K562 (cell line): ENCODE data around the gene ZNF236. TPM values are rescaled to one million over a fixed set of nuclear protein-coding genes. Genes with fewer than 3 reads are reported as not detected.

ENCODE experiments used
- ATAC-seq: fragments of 200-7000 bp; cut with Tn5 transposase; 3 replicates; pipeline ENCODE4 v1.9.1; 2020; ENCODE audit warnings: moderate library complexity
- BruUV-seq: library from RNA; stranded (reverse); fragments of 400-500 nt; replicated peaks from 2 replicates; lab custom pipeline; 2021; lab: Mats Ljungman, UMichigan
- CTCF ChIA-PET: fragments of 300-600 bp; formaldehyde crosslinking; extraction: SDS; loops from one replicate; lab custom pipeline; 2021; ENCODE audit warnings: low intra/inter-chr PET ratio; lab: Yijun Ruan, JAX
- POLR2A ChIA-PET: fragments of 300-600, 350-650 bp; sonication (Branson Sonifier 250); formaldehyde crosslinking; extraction: SDS; loops from one replicate; lab custom pipeline; 2021; ENCODE audit warnings: antibody characterized with exemption, inconsistent platforms; lab: Yijun Ruan, JAX
- DNase-seq, 4 experiments: peaks; one replicate each; pipeline versions ENCODE4 v3.0.0 to v3.0.0-alpha.2; 2011 to 2018; ENCODE audit warnings: low spot score in 3 of 4, mixed read lengths in 3 of 4; ENCODE audit errors: extremely low read depth in 1 of 4
- FAIRE-seq: peaks from 2 replicates; lab custom pipeline; 2011; peaks lifted over from hg19 to GRCh38; lab: Jason Lieb, UNC
- H2AFZ ChIP-seq: 2 replicates; pipeline ENCODE4 v1.6.0; 2011; ENCODE audit warnings: low read depth, low read length, control low read depth, inconsistent platforms
- H3K27ac ChIP-seq: fragments of 200-600 bp; 3 replicates; pipeline ENCODE4 v1.8.0; 2011; ENCODE audit warnings: low read depth, mild to moderate bottlenecking, control low read depth, inconsistent platforms, low read length, moderate library complexity, mixed read lengths; ENCODE audit errors: extremely low read depth
- H3K27me3 ChIP-seq, 2 experiments: fragments of 300-600 bp in 1 of 2; 2 replicates in 1 of 2; 3 replicates in 1 of 2; pipeline versions ENCODE4 v1.6.0 to v1.8.0; 2011; ENCODE audit warnings: inconsistent platforms in 2 of 2, low read length in 2 of 2, mild to moderate bottlenecking in 1 of 2, mixed read lengths in 1 of 2, moderate library complexity in 1 of 2; ENCODE audit not compliant: control insufficient read depth in 2 of 2, insufficient read depth in 2 of 2
- H3K36me3 ChIP-seq: fragments of 300-600 bp; 3 replicates; pipeline ENCODE4 v1.8.0; 2011; ENCODE audit warnings: mild to moderate bottlenecking, low read length, inconsistent platforms; ENCODE audit not compliant: control insufficient read depth, insufficient read depth
- H3K4me1 ChIP-seq, 2 experiments: fragments of 200-600 bp in 1 of 2; replicated peaks in 1 of 2; 2 replicates in 1 of 2; 3 replicates in 1 of 2; pipeline versions ENCODE4 v1.5.1 to v1.8.0; 2011; ENCODE audit warnings: inconsistent platforms in 2 of 2, low read length in 2 of 2, mild to moderate bottlenecking in 1 of 2, mixed read lengths in 1 of 2, moderate library complexity in 1 of 2; ENCODE audit not compliant: control insufficient read depth in 2 of 2, insufficient read depth in 2 of 2
- H3K4me2 ChIP-seq: 2 replicates; pipeline ENCODE4 v1.6.1; 2011; ENCODE audit warnings: low read length, control low read depth, inconsistent platforms, mixed read lengths; ENCODE audit not compliant: insufficient read depth
- H3K4me3 ChIP-seq: fragments of 200-600 bp; sonication (generic), shearing (Covaris generic); 2 replicates; pipeline ENCODE4 v1.5.1; 2016; ENCODE audit warnings: control low read depth, inconsistent platforms
- H3K79me2 ChIP-seq: fragments of 200-600 bp; 3 replicates; pipeline ENCODE4 v1.8.0; 2011; ENCODE audit warnings: low read length, inconsistent platforms; ENCODE audit not compliant: control insufficient read depth, insufficient read depth
- H3K9ac ChIP-seq, 2 experiments: 2 replicates each; pipeline versions ENCODE4 v1.6.0 to v1.6.1; 2011; ENCODE audit warnings: low read depth in 2 of 2, low read length in 2 of 2, control low read depth in 1 of 2, inconsistent platforms in 1 of 2, mild to moderate bottlenecking in 1 of 2, mixed read lengths in 1 of 2; ENCODE audit not compliant: insufficient read depth in 1 of 2
- H3K9me1 ChIP-seq: one replicate; pipeline ENCODE4 v1.6.0; 2011; ENCODE audit warnings: inconsistent platforms, mild to moderate bottlenecking, low read length, moderate library complexity; ENCODE audit not compliant: control insufficient read depth, insufficient read depth
- H3K9me3 ChIP-seq: replicated peaks from 2 replicates; pipeline ENCODE4 v1.5.1; 2011; ENCODE audit warnings: low read depth, low read length, inconsistent platforms; ENCODE audit not compliant: control insufficient read depth, insufficient read depth
- H4K20me1 ChIP-seq: replicated peaks from 2 replicates; pipeline ENCODE4 v1.6.1; 2011; ENCODE audit warnings: low read length, inconsistent platforms, mixed read lengths; ENCODE audit not compliant: control insufficient read depth, insufficient read depth
- ATF4 ChIP-seq: fragments of 450-650 bp; formaldehyde crosslinking; IDR thresholded peaks from 2 replicates; pipeline ENCODE4 v1.4.0; 2022; ENCODE audit warnings: mild to moderate bottlenecking, moderate library complexity
- BRF2 ChIP-seq: IDR thresholded peaks from 3 replicates; pipeline ENCODE4 v1.6.1; 2011; ENCODE audit warnings: borderline replicate concordance, mild to moderate bottlenecking; ENCODE audit not compliant: insufficient read length, insufficient read depth
- CTCFL ChIP-seq: IDR thresholded peaks from 2 replicates; pipeline ENCODE4 v1.6.1; 2011; ENCODE audit warnings: borderline replicate concordance, low read depth, mild to moderate bottlenecking, moderate library complexity, low read length; ENCODE audit not compliant: insufficient read depth, poor library complexity, severe bottlenecking
- E2F3 ChIP-seq: fragments of 250-450 bp; sonication (Bioruptor Pico); IDR thresholded peaks from 2 replicates; pipeline ENCODE4 v1.4.0; 2020; ENCODE audit warnings: mild to moderate bottlenecking
- NR2F6 ChIP-seq: fragments of 450-650 bp; formaldehyde crosslinking; IDR thresholded peaks from 2 replicates; pipeline ENCODE4 v1.4.0; 2020; ENCODE audit warnings: mild to moderate bottlenecking
- OTX1 ChIP-seq: fragments of 450-650 bp; formaldehyde crosslinking; IDR thresholded peaks from 2 replicates; pipeline ENCODE4 v1.4.0; 2022; ENCODE audit warnings: mild to moderate bottlenecking
- PATZ1 ChIP-seq: fragments of 250-450 bp; sonication (Bioruptor Pico); IDR thresholded peaks from 2 replicates; pipeline ENCODE4 v1.5.0; 2020; ENCODE audit warnings: mild to moderate bottlenecking, borderline replicate concordance
- TBP ChIP-seq: optimal IDR thresholded peaks from 2 replicates; pipeline ENCODE3; 2011; ENCODE audit warnings: low read depth, low read length, improper control_type of control experiment
- XRCC5 ChIP-seq: fragments of 200-400 bp; formaldehyde crosslinking; IDR thresholded peaks from 2 replicates; pipeline ENCODE4 v1.6.1; 2017; ENCODE audit warnings: low read depth, mild to moderate bottlenecking, low read length
- ZBTB17 ChIP-seq: fragments of 450-650 bp; formaldehyde crosslinking; IDR thresholded peaks from 2 replicates; pipeline ENCODE4 v1.4.0; 2020; ENCODE audit warnings: mild to moderate bottlenecking
- ZNF384 ChIP-seq: IDR thresholded peaks from 2 replicates; pipeline ENCODE4 v1.6.1; 2012; ENCODE audit warnings: low read depth, low read length, improper control_type of control experiment
- ZNF445 ChIP-seq: fragments of 250-450 bp; sonication (Bioruptor Pico); IDR thresholded peaks from 2 replicates; pipeline ENCODE4 v1.4.0; 2020; ENCODE audit warnings: low read depth, mild to moderate bottlenecking, moderate library complexity
- ZNF589 ChIP-seq: fragments of 200-800 bp; sonication (Bioruptor generic); IDR thresholded peaks from 2 replicates; pipeline ENCODE4 v1.6.1; 2016; ENCODE audit warnings: low read depth, missing genetic modification characterization, missing compliant biosample characterization
- WGBS: fragments of 100-300 bp; shearing (Covaris generic); methylation state at CpG from one replicate; pipeline ENCODE4 v1.1.6; 2016; ENCODE audit warnings: low coverage, mixed read lengths; ENCODE audit not compliant: insufficient coverage; ENCODE audit errors: missing lambda C conversion rate; 5-methylcytosine and 5-hydroxymethylcytosine counted together
- in situ Hi-C: fragments of 300-500 bp; cut with MboI; formaldehyde crosslinking; loops from 4 replicates; pipeline ENCODE4 v1.15.0; 2018; ENCODE audit warnings: inconsistent platforms, mixed read lengths
- intact Hi-C: fragments of 100-400 bp; cut with micrococcal nuclease; formaldehyde crosslinking; loops from 2 replicates; pipeline ENCODE4 v1.14.2; 2022
- polyA plus RNA-seq, 8 experiments: library from polyadenylated mRNA; depleted of rRNA in 4 of 8; stranded (reverse) in 5 of 8; unstranded in 3 of 8; fragments of >200 nt; fragmentation: Nextera tagmentation in 2 of 8; fragmentation: Illumina TruSeq in 1 of 8; extraction: Ambion mirVana in 2 of 8; extraction: Trizol in 1 of 8; gene quantifications; 2 replicates each; pipeline versions ENCODE4 v1.2.1 to v1.2.3, GENCODE V29; 2011 to 2014; ENCODE audit warnings: inconsistent platforms in 1 of 8, missing spikeins in 1 of 8
- total RNA-seq, 7 experiments: library from RNA; depleted of rRNA in 6 of 7; stranded (reverse); fragments of >200 nt in 6 of 7; fragmentation: Illumina TruSeq in 2 of 7; extraction: Trizol in 2 of 7; gene quantifications; 2 replicates each; pipeline versions ENCODE4 v1.2.1 to v1.2.3, GENCODE V29; 2011 to 2021; ENCODE audit warnings: low replicate concordance in 1 of 7

ZNF236 gene
- total and polyA plus RNA-seq, 9 of the 15 experiments (the other 6 are each of a cell fraction or from before 2014, with no cell fraction given): 0.35 to 8.7 (median 3.4) TPM

- 54% methylated on average over 3 of the region's 3 CpGs for WGBS
- Histone ChIP-seq H2AFZ (no peak overlapping the region), H3K36me3 (peaks cover 41% of the 10 kb centered on the region; the same call in 2 of the 3 replicates), H3K4me2 (no peak overlapping the region), H4K20me1 (no peaks in the 10 kb centered on the region), H3K9me3 (no peaks in the 10 kb centered on the region), H3K9ac (no peak overlapping the region), H3K4me1 (no peaks in the 10 kb centered on the region), H3K27me3 (no peaks in the 10 kb centered on the region), H3K9me1 (no peaks in the 10 kb centered on the region), H3K4me3 (no peak overlapping the region), H3K79me2 (no peaks in the 10 kb centered on the region), H3K27ac (no peak overlapping the region)
- POLR2A ChIA-PET: no interaction called here
- CTCF ChIA-PET: no interaction called here
- DNase-seq (peak; percentile 17 to 49 (median 38)), ATAC-seq (peak; percentile 72), FAIRE-seq (no peak)
- intact Hi-C loops: loop anchor here (2.0 to 5.0 kb wide), 2 partner anchors 59 to 121 kb away; no protein-coding TSS in a partner anchor
- BruUV-seq: no TSS peak
- in situ Hi-C loops: no loop called here
- TF ChIP-seq NR2F6 (CRISPR knock-in tag): no peak
- no peak for TF ChIP-seq ZNF384
- no peak for TF ChIP-seq PATZ1
- TF ChIP-seq ATF4 (CRISPR knock-in tag): no peak
- TF ChIP-seq CTCFL: peak; percentile 46
- no peak for TF ChIP-seq ZNF589 (CRISPR knock-in tag)
- TF ChIP-seq E2F3: no peak
- TF ChIP-seq ZNF445 (CRISPR knock-in tag): no peak
- TF ChIP-seq ZBTB17 (CRISPR knock-in tag): no peak
- no peak for TF ChIP-seq BRF2
- TF ChIP-seq TBP: no peak
- TF ChIP-seq XRCC5: no peak
- no peak for TF ChIP-seq OTX1 (CRISPR knock-in tag)
Observed at GRCh38 chr18:76923485-76924085, 101.2 kb downstream of the ZNF236 start.
